HG03196 (cell line): Measurements from ENCODE around the gene ARFRP1.

Source experiments
- ATAC-seq: cut with Tn5 transposase; IDR thresholded peaks from one replicate; pipeline ENCODE4 v1.9.1; 2021; ENCODE audit not compliant: unreplicated experiment

The ARFRP1 gene

GRCh38 chr20:63743210-63743970 lies 35.6 kb upstream of the ARFRP1 start:
- ATAC-seq, result no peak

- no peak for ATAC-seq
Measured at GRCh38 chr20:63742381-63743024, 34.7 kb upstream of the ARFRP1 start.

- no peak for ATAC-seq
Measured at GRCh38 chr20:63741676-63742380, 34.1 kb upstream of the ARFRP1 start.

- no peak for ATAC-seq
Measured at GRCh38 chr20:63741354-63741675, 33.5 kb upstream of the ARFRP1 start.

GRCh38 chr20:63740627-63741353 lies 33.0 kb upstream of the ARFRP1 start:
- no peak for ATAC-seq

GRCh38 chr20:63740070-63740626 lies 32.4 kb upstream of the ARFRP1 start:
- no peak for ATAC-seq

GRCh38 chr20:63739130-63740069 lies 31.6 kb upstream of the ARFRP1 start, which contains the start of gene SLC2A4RG:
Gene SLC2A4RG (plus strand): TSS chr20:63739776. CDS start chr20:63739913, 137 bp downstream.
- ATAC-seq, result peak; percentile 47

- ATAC-seq, result no peak
Measured at GRCh38 chr20:63738687-63739129, 30.9 kb upstream of the ARFRP1 start.

GRCh38 chr20:63737945-63738686 lies 30.3 kb upstream of the ARFRP1 start:
- ATAC-seq, result no peak

GRCh38 chr20:63737695-63737944 lies 29.8 kb upstream of the ARFRP1 start:
- ATAC-seq, result no peak

GRCh38 chr20:63736893-63737694 lies 29.3 kb upstream of the ARFRP1 start:
- no peak for ATAC-seq

GRCh38 chr20:63735859-63736718 lies 28.3 kb upstream of the ARFRP1 start, which contains the start of gene LIME1:
Gene LIME1 (plus strand): TSS chr20:63736664. CDS start chr20:63737550, 886 bp downstream.
- no peak for ATAC-seq

- ATAC-seq, result no peak
Measured at GRCh38 chr20:63734946-63735858, 27.4 kb upstream of the ARFRP1 start.

- ATAC-seq, result no peak
Measured at GRCh38 chr20:63734111-63734945, 26.6 kb upstream of the ARFRP1 start.

GRCh38 chr20:63733579-63734081 lies 25.9 kb upstream of the ARFRP1 start:
- ATAC-seq, result no peak
